HepG2 (cell line): ENCODE measurements around the gene SCN9A. TPM values are rescaled to one million over a fixed set of nuclear protein-coding genes. Genes with fewer than 3 reads are reported as not detected.

Experiments
- AGO1 ChIP-seq: fragments of 200-400 bp; formaldehyde crosslinking; IDR thresholded peaks from 2 replicates; pipeline ENCODE4 v1.6.1; 2017; ENCODE audit warnings: mild to moderate bottlenecking, low read depth, low read length, moderate library complexity; ENCODE audit not compliant: poor library complexity, severe bottlenecking
- ARID2 ChIP-seq: sonication (generic); formaldehyde crosslinking; IDR thresholded peaks from 2 replicates; pipeline ENCODE4 v1.8.1; 2022; ENCODE audit warnings: mild to moderate bottlenecking, missing genetic modification reagents, borderline replicate concordance
- DMAP1 ChIP-seq: IDR thresholded peaks from 2 replicates; pipeline ENCODE4 v1.6.1; 2016
- HNRNPK ChIP-seq: fragments of 200-400 bp; formaldehyde crosslinking; IDR thresholded peaks from 2 replicates; pipeline ENCODE4 v1.6.1; 2018; ENCODE audit warnings: low read length, low read depth, moderate library complexity, mild to moderate bottlenecking; ENCODE audit not compliant: poor library complexity, severe bottlenecking
- HOXA7 ChIP-seq: sonication (generic); formaldehyde crosslinking; IDR thresholded peaks from 2 replicates; pipeline ENCODE4 v1.8.1; 2022; ENCODE audit warnings: mild to moderate bottlenecking, missing genetic modification reagents, moderate library complexity
- MTA1 ChIP-seq: sonication (generic); formaldehyde crosslinking; IDR thresholded peaks from 2 replicates; pipeline ENCODE4 v1.4.0; 2020; ENCODE audit warnings: missing genetic modification reagents, mild to moderate bottlenecking, borderline replicate concordance
- NCOR1 ChIP-seq: fragments of 200-600 bp; sonication (generic); IDR thresholded peaks from 2 replicates; pipeline ENCODE4 v1.7.0; 2017; ENCODE audit warnings: antibody characterized with exemption, low read length, borderline replicate concordance
- NFKBIZ ChIP-seq: IDR thresholded peaks from 2 replicates; pipeline ENCODE4 v1.6.1; 2018; ENCODE audit warnings: missing genetic modification reagents, missing compliant biosample characterization
- NPAS2 ChIP-seq: sonication (generic); formaldehyde crosslinking; IDR thresholded peaks from 2 replicates; pipeline ENCODE4 v1.8.0; 2022; ENCODE audit warnings: mild to moderate bottlenecking, missing genetic modification reagents, borderline replicate concordance
- SOX5 ChIP-seq: IDR thresholded peaks from 2 replicates; pipeline ENCODE4 v1.6.1; 2016; ENCODE audit warnings: borderline replicate concordance
- XBP1 ChIP-seq: sonication (generic); formaldehyde crosslinking; IDR thresholded peaks from 2 replicates; pipeline ENCODE4 v1.5.0; 2020; ENCODE audit warnings: missing genetic modification reagents
- YEATS2 ChIP-seq: sonication (generic); formaldehyde crosslinking; IDR thresholded peaks from 2 replicates; pipeline ENCODE4 v1.4.0; 2020; ENCODE audit warnings: missing genetic modification reagents, borderline replicate concordance
- ZBTB21 ChIP-seq: sonication (generic); formaldehyde crosslinking; IDR thresholded peaks from 2 replicates; pipeline ENCODE4 v1.4.0; 2020; ENCODE audit warnings: missing genetic modification reagents
- ZBTB42 ChIP-seq: sonication (generic); formaldehyde crosslinking; IDR thresholded peaks from 2 replicates; pipeline ENCODE4 v1.5.0; 2020; ENCODE audit warnings: mild to moderate bottlenecking, missing genetic modification reagents
- ZNF20 ChIP-seq: sonication (generic); formaldehyde crosslinking; IDR thresholded peaks from 2 replicates; pipeline ENCODE4 v1.4.0; 2020; ENCODE audit warnings: mild to moderate bottlenecking, moderate library complexity, missing genetic modification reagents
- ZNF24 ChIP-seq: fragments of 450-650 bp; IDR thresholded peaks from 2 replicates; pipeline ENCODE4 v1.6.1; 2017; ENCODE audit warnings: antibody characterized with exemption, mild to moderate bottlenecking
- ZNF337 ChIP-seq: sonication (generic); formaldehyde crosslinking; IDR thresholded peaks from 2 replicates; pipeline ENCODE4 v1.5.1; 2020; ENCODE audit warnings: missing genetic modification reagents, low read depth, mild to moderate bottlenecking, borderline replicate concordance
- ZNF33A ChIP-seq: sonication (generic); formaldehyde crosslinking; IDR thresholded peaks from 2 replicates; pipeline ENCODE4 v1.5.1; 2020; ENCODE audit warnings: missing genetic modification reagents, mild to moderate bottlenecking, moderate library complexity, borderline replicate concordance
- ZNF720 ChIP-seq: sonication (generic); formaldehyde crosslinking; IDR thresholded peaks from 2 replicates; pipeline ENCODE4 v1.4.0; 2020; ENCODE audit warnings: missing genetic modification reagents
- ZNF83 ChIP-seq: sonication (generic); formaldehyde crosslinking; IDR thresholded peaks from 2 replicates; pipeline ENCODE4 v1.4.0; 2020; ENCODE audit warnings: missing genetic modification reagents, mild to moderate bottlenecking, borderline replicate concordance
- polyA plus RNA-seq, 8 experiments: library from polyadenylated mRNA; depleted of rRNA in 3 of 8; stranded (reverse) in 7 of 8; unstranded in 1 of 8; fragments of >200 nt; fragmentation: Illumina TruSeq in 4 of 8; extraction: Trizol in 4 of 8; gene quantifications; 2 replicates each; pipeline versions ENCODE4 v1.2.1 to v1.2.3, GENCODE V29; 2011 to 2016; ENCODE audit warnings: low read depth in 4 of 8, missing spikeins in 1 of 8, mixed read lengths in 1 of 8; ENCODE audit not compliant: insufficient read depth in 1 of 8
- total RNA-seq, 5 experiments: library from RNA; depleted of rRNA; stranded (reverse); fragments of >200 nt; fragmentation: Illumina TruSeq; extraction: Trizol; gene quantifications; 2 replicates each; pipeline ENCODE4 v1.2.3, GENCODE V29; 2016; ENCODE audit warnings: low read depth in 1 of 5
- TF ChIP-seq, protein P1 (sequence below): sonication (generic); formaldehyde crosslinking; IDR thresholded peaks from 2 replicates; pipeline ENCODE4 v1.9.0; 2021; ENCODE audit warnings: missing genetic modification reagents, mild to moderate bottlenecking, borderline replicate concordance
- TF ChIP-seq, protein P2 (sequence below): sonication (generic); formaldehyde crosslinking; conservative IDR thresholded peaks from 2 replicates; pipeline ENCODE4 v1.8.1; 2023; ENCODE audit warnings: missing genetic modification reagents
- TF ChIP-seq, protein P3 (sequence below): sonication (generic); formaldehyde crosslinking; IDR thresholded peaks from 2 replicates; pipeline ENCODE4 v1.4.0; 2020; ENCODE audit warnings: missing genetic modification reagents
- TF ChIP-seq, protein P4 (sequence below): IDR thresholded peaks from 2 replicates; pipeline ENCODE4 v1.6.1; 2018; ENCODE audit warnings: missing genetic modification reagents, mild to moderate bottlenecking, missing compliant biosample characterization

SCN9A gene
- total and polyA plus RNA-seq, 2 of the 13 experiments (the other 11 are each of a cell fraction or from before 2014, with no cell fraction given), result 15.3 to 24.3 TPM

DNA sequence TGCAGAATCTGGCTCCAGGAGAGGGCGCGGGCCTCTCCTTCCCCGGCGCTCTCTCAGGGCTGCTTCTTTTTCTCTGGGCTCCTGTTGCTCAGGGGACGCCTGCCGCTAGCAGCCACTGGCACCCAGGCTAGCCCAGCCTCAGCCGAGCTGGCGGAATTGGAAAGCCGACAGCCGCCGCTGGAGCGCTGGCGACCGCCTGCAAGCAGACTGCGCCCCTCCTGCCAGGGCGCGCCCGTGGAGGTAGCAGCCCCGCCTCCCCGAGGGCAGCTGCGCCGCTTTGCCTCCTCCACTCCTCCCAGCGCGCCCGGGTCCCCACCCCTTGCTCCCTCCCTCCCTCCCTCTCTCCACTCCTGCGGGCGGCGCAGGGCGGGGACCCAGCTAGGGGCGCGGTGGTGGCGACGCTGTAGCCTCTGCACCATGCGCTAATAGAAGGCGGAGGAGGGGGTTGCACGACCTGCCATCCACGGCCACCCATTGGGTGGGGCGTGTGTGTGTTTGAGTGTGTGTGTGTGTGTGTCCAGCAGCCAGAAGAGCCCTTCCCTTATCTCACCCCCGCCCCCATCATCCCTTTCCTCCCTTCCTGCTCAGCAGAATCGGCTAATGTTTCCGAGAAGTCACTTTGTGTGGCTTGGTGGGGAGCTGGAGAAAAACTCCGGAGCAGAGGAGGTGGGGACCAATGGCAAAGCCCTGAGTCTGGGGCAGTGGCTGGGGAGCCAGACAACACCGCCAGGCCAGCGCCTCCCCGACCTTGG, at the start of gene SCN9A (continued):
- TF ChIP-seq, protein P1, sequence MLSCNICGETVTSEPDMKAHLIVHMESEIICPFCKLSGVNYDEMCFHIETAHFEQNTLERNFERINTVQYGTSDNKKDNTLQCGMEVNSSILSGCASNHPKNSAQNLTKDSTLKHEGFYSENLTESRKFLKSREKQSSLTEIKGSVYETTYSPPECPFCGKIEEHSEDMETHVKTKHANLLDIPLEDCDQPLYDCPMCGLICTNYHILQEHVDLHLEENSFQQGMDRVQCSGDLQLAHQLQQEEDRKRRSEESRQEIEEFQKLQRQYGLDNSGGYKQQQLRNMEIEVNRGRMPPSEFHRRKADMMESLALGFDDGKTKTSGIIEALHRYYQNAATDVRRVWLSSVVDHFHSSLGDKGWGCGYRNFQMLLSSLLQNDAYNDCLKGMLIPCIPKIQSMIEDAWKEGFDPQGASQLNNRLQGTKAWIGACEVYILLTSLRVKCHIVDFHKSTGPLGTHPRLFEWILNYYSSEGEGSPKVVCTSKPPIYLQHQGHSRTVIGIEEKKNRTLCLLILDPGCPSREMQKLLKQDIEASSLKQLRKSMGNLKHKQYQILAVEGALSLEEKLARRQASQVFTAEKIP (CRISPR knock-in tag), result no peak
- TF ChIP-seq XBP1 (CRISPR knock-in tag) (no peak), MTA1 (peak; percentile 96; the same call in 1 of the 2 replicates), AGO1 (no peak), NFKBIZ (CRISPR knock-in tag) (no peak), HNRNPK (peak; percentile 94), SOX5 (no peak; the same call in 1 of the 2 replicates), NPAS2 (CRISPR knock-in tag) (no peak), ZBTB21 (no peak), YEATS2 (CRISPR knock-in tag) (peak; percentile 35; the same call in 1 of the 2 replicates), ZBTB42 (CRISPR knock-in tag) (0 out of 2 replicates have a peak, but pooled peaks have one; percentile 49), ZNF24 (no peak), ZNF20 (CRISPR knock-in tag) (no peak), HOXA7 (CRISPR knock-in tag) (no peak), DMAP1 (CRISPR knock-in tag) (peak; percentile 63), ZNF33A (CRISPR knock-in tag) (no peak), ZNF720 (CRISPR knock-in tag) (no peak; the same call in 1 of the 2 replicates), ZNF337 (CRISPR knock-in tag) (no peak; the same call in 1 of the 2 replicates), NCOR1 (peak; percentile 23; the same call in 1 of the 2 replicates), ZNF83 (CRISPR knock-in tag) (0 out of 2 replicates have a peak, but pooled peaks have one; percentile 41), ARID2 (peak; percentile 99)
- TF ChIP-seq, protein P2, sequence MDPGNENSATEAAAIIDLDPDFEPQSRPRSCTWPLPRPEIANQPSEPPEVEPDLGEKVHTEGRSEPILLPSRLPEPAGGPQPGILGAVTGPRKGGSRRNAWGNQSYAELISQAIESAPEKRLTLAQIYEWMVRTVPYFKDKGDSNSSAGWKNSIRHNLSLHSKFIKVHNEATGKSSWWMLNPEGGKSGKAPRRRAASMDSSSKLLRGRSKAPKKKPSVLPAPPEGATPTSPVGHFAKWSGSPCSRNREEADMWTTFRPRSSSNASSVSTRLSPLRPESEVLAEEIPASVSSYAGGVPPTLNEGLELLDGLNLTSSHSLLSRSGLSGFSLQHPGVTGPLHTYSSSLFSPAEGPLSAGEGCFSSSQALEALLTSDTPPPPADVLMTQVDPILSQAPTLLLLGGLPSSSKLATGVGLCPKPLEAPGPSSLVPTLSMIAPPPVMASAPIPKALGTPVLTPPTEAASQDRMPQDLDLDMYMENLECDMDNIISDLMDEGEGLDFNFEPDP (CRISPR knock-in tag), result no peak
- TF ChIP-seq, protein P3, sequence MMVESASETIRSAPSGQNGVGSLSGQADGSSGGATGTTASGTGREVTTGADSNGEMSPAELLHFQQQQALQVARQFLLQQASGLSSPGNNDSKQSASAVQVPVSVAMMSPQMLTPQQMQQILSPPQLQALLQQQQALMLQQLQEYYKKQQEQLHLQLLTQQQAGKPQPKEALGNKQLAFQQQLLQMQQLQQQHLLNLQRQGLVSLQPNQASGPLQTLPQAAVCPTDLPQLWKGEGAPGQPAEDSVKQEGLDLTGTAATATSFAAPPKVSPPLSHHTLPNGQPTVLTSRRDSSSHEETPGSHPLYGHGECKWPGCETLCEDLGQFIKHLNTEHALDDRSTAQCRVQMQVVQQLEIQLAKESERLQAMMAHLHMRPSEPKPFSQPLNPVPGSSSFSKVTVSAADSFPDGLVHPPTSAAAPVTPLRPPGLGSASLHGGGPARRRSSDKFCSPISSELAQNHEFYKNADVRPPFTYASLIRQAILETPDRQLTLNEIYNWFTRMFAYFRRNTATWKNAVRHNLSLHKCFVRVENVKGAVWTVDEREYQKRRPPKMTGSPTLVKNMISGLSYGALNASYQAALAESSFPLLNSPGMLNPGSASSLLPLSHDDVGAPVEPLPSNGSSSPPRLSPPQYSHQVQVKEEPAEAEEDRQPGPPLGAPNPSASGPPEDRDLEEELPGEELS (CRISPR knock-in tag), result peak; percentile 66
- TF ChIP-seq, protein P4, sequence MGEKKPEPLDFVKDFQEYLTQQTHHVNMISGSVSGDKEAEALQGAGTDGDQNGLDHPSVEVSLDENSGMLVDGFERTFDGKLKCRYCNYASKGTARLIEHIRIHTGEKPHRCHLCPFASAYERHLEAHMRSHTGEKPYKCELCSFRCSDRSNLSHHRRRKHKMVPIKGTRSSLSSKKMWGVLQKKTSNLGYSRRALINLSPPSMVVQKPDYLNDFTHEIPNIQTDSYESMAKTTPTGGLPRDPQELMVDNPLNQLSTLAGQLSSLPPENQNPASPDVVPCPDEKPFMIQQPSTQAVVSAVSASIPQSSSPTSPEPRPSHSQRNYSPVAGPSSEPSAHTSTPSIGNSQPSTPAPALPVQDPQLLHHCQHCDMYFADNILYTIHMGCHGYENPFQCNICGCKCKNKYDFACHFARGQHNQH (CRISPR knock-in tag), result peak; percentile 89
